HepG2 (cell line): Measurements from ENCODE around the gene ADCY10. TPM values are rescaled to one million over a fixed set of nuclear protein-coding genes. Genes with fewer than 3 reads are reported as not detected.

Source experiments
- ATAC-seq: fragments of 200-7000 bp; cut with Tn5 transposase; 3 replicates; pipeline ENCODE4 v1.9.1; 2020; ENCODE audit warnings: mild to moderate bottlenecking, moderate library complexity
- BruUV-seq: library from RNA; stranded (reverse); fragments of 400-500 nt; replicated peaks from 2 replicates; lab custom pipeline; 2021; lab: Mats Ljungman, UMichigan
- CTCF ChIA-PET: fragments of 300-600 bp; formaldehyde crosslinking; extraction: SDS; loops from one replicate; lab custom pipeline; 2021; ENCODE audit warnings: low total read pairs, inconsistent platforms, low intra/inter-chr PET ratio; lab: Yijun Ruan, JAX
- POLR2A ChIA-PET: fragments of 350-600 bp; sonication (Branson Sonifier 250); formaldehyde crosslinking; loops from one replicate; lab custom pipeline; 2020; ENCODE audit warnings: antibody characterized with exemption, inconsistent platforms; lab: Yijun Ruan, JAX
- DNase-seq: peaks from one replicate; pipeline ENCODE4 v3.0.0-alpha.2; 2015; ENCODE audit warnings: low spot score
- FAIRE-seq: peaks from 3 replicates; lab custom pipeline; 2011; peaks lifted over from hg19 to GRCh38; lab: Jason Lieb, UNC
- H2AFZ ChIP-seq: one replicate; pipeline ENCODE4 v1.6.1; 2011; ENCODE audit warnings: low read length, inconsistent platforms
- H3K27ac ChIP-seq: fragments of 300-600 bp; 3 replicates; pipeline ENCODE4 v1.8.0; 2011; ENCODE audit warnings: mixed run types, mild to moderate bottlenecking, mixed read lengths, low read length, inconsistent platforms; ENCODE audit not compliant: insufficient read depth; ENCODE audit errors: extremely low read length
- H3K27me3 ChIP-seq, 2 experiments: fragments of 200-600 bp in 1 of 2; 2 replicates in 1 of 2; 3 replicates in 1 of 2; pipeline versions ENCODE4 v1.6.0 to v1.8.0; 2011; ENCODE audit warnings: low read length in 2 of 2, mild to moderate bottlenecking in 2 of 2, moderate library complexity in 2 of 2, inconsistent platforms in 1 of 2; ENCODE audit not compliant: insufficient read depth in 2 of 2, control insufficient read depth in 1 of 2
- H3K36me3 ChIP-seq, 2 experiments: fragments of 200-600 bp in 1 of 2; replicated peaks in 1 of 2; 2 replicates in 1 of 2; 3 replicates in 1 of 2; pipeline versions ENCODE4 v1.5.1 to v1.8.0; 2011; ENCODE audit warnings: low read length in 2 of 2, inconsistent platforms in 1 of 2; ENCODE audit not compliant: insufficient read depth in 2 of 2, control insufficient read depth in 1 of 2
- H3K4me1 ChIP-seq: 2 replicates; pipeline ENCODE4 v1.5.1; 2012; ENCODE audit warnings: low read length, inconsistent platforms; ENCODE audit not compliant: insufficient read depth
- H3K4me2 ChIP-seq: 2 replicates; pipeline ENCODE4 v1.6.0; 2011; ENCODE audit warnings: low read depth, low read length, inconsistent platforms
- H3K4me3 ChIP-seq, 3 experiments: fragments of 200-600 bp in 1 of 3; sonication (generic), shearing (Covaris generic) in 1 of 3; replicated peaks in 1 of 3; 2 replicates each; pipeline ENCODE4 v1.5.1; 2011 to 2016; ENCODE audit warnings: low read length in 3 of 3, inconsistent platforms in 2 of 3, low read depth in 2 of 3, mild to moderate bottlenecking in 2 of 3, control low read depth in 1 of 3, mixed read lengths in 1 of 3; ENCODE audit not compliant: insufficient read depth in 1 of 3
- H3K79me2 ChIP-seq: one replicate; pipeline ENCODE4 v1.6.1; 2011; ENCODE audit warnings: low read length, inconsistent platforms; ENCODE audit not compliant: insufficient read depth
- H3K9ac ChIP-seq: 2 replicates; pipeline ENCODE4 v1.6.0; 2011; ENCODE audit warnings: mild to moderate bottlenecking, low read depth, low read length, inconsistent platforms; ENCODE audit not compliant: insufficient read depth
- H3K9me3 ChIP-seq: 2 replicates; pipeline ENCODE4 v1.5.1; 2012; ENCODE audit warnings: mild to moderate bottlenecking, low read length
- H4K20me1 ChIP-seq: 2 replicates; pipeline ENCODE4 v1.6.0; 2011; ENCODE audit warnings: inconsistent platforms, mild to moderate bottlenecking, low read length, moderate library complexity; ENCODE audit not compliant: insufficient read depth
- ATRX ChIP-seq: sonication (generic); formaldehyde crosslinking; IDR thresholded peaks from 2 replicates; pipeline ENCODE4 v1.4.0; 2020; ENCODE audit warnings: missing genetic modification reagents, borderline replicate concordance
- FOXP1 ChIP-seq, 2 experiments: fragments of 450-650 bp in 1 of 2; IDR thresholded peaks; 2 replicates each; pipeline ENCODE4 v1.6.1; 2017 to 2018; ENCODE audit warnings: antibody characterized with exemption in 1 of 2
- POGZ ChIP-seq: sonication (generic); formaldehyde crosslinking; IDR thresholded peaks from 2 replicates; pipeline ENCODE4 v1.4.0; 2020; ENCODE audit warnings: mild to moderate bottlenecking, missing genetic modification reagents
- PPARG ChIP-seq: conservative IDR thresholded peaks from 2 replicates; pipeline ENCODE4 v1.6.1; 2016; ENCODE audit warnings: missing biosample characterization, missing genetic modification reagents
- RAD51 ChIP-seq: fragments of 450-650 bp; IDR thresholded peaks from 2 replicates; pipeline ENCODE4 v1.6.1; 2016; ENCODE audit warnings: borderline replicate concordance
- ZKSCAN8 ChIP-seq: IDR thresholded peaks from 2 replicates; pipeline ENCODE4 v1.6.1; 2016; ENCODE audit warnings: borderline replicate concordance, missing genetic modification reagents, missing compliant biosample characterization
- ZNF354B ChIP-seq: sonication (generic); formaldehyde crosslinking; IDR thresholded peaks from 2 replicates; pipeline ENCODE4 v1.8.0; 2022; ENCODE audit warnings: mild to moderate bottlenecking, missing genetic modification reagents
- ZNF678 ChIP-seq: sonication (generic); formaldehyde crosslinking; IDR thresholded peaks from 2 replicates; pipeline ENCODE4 v1.4.0; 2020; ENCODE audit warnings: mild to moderate bottlenecking, missing genetic modification reagents
- WGBS: methylation state at CpG from one replicate; pipeline ENCODE4 v1.1.6; 2017; ENCODE audit warnings: low lambda C conversion rate; 5-methylcytosine and 5-hydroxymethylcytosine counted together
- in situ Hi-C: cut with HindIII; loops from 2 replicates; pipeline ENCODE4 v1.10.0; 2017; ENCODE audit warnings: low pct_unique_long_range_greater_than_20kb; ENCODE audit not compliant: extremely low pct_ligation_motif_present
- intact Hi-C: fragments of 100-400 bp; cut with micrococcal nuclease; formaldehyde crosslinking; loops from one replicate; pipeline ENCODE4 v1.10.0; 2022; ENCODE audit not compliant: unreplicated experiment
- polyA plus RNA-seq, 8 experiments: library from polyadenylated mRNA; depleted of rRNA in 3 of 8; stranded (reverse) in 7 of 8; unstranded in 1 of 8; fragments of >200 nt; fragmentation: Illumina TruSeq in 4 of 8; extraction: Trizol in 4 of 8; gene quantifications; 2 replicates each; pipeline versions ENCODE4 v1.2.1 to v1.2.3, GENCODE V29; 2011 to 2016; ENCODE audit warnings: low read depth in 4 of 8, missing spikeins in 1 of 8, mixed read lengths in 1 of 8; ENCODE audit not compliant: insufficient read depth in 1 of 8
- total RNA-seq, 5 experiments: library from RNA; depleted of rRNA; stranded (reverse); fragments of >200 nt; fragmentation: Illumina TruSeq; extraction: Trizol; gene quantifications; 2 replicates each; pipeline ENCODE4 v1.2.3, GENCODE V29; 2016; ENCODE audit warnings: low read depth in 1 of 5
- TF ChIP-seq, protein P1 (sequence below): sonication (generic); formaldehyde crosslinking; IDR thresholded peaks from 2 replicates; pipeline ENCODE4 v1.5.0; 2020; ENCODE audit warnings: mild to moderate bottlenecking, missing genetic modification reagents
- TF ChIP-seq, protein P2 (sequence below): fragments of 450-650 bp; IDR thresholded peaks from 2 replicates; pipeline ENCODE4 v1.6.1; 2017; ENCODE audit warnings: mild to moderate bottlenecking
- TF ChIP-seq, protein P3 (sequence below): sonication (generic); formaldehyde crosslinking; IDR thresholded peaks from 2 replicates; pipeline ENCODE4 v1.5.1; 2020; ENCODE audit warnings: mild to moderate bottlenecking, missing genetic modification reagents, borderline replicate concordance

Gene ADCY10
- total and polyA plus RNA-seq, 2 of the 13 experiments (the other 11 are each of a cell fraction or from before 2014, with no cell fraction given): 0.02 to 0.03 TPM

DNA sequence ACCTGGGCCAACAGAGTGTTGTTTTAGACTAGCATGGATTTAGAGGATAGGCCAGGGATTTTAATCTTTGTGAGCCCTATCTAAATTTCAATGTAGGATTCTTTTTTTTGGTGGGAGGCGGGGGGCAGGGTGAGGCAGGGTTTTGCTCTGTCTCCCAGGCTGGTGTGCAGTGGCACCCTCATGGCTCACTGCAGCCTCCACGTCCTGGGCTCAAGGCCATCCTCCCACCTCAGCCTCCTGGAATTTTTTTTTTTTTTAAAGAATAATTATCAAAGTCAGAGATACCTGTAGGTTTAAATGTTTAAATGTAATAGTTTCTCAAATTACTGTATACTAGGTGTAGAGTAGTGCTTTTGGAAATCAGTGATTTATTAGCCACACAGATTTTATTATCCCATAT, 26.3 kb upstream of the ADCY10 start:
- peaks cover 0 to 3% of the 10 kb centered on the region in 2 experiments; a peak in 1 of 5 replicates for H3K27me3 ChIP-seq
- FAIRE-seq (no peak), ATAC-seq (no peak), DNase-seq (no peak)
- H3K36me3 ChIP-seq: peaks cover 0 to 5% of the 10 kb centered on the region in 2 experiments; a peak in 2 of 5 replicates
- H2AFZ ChIP-seq: no peak overlapping the region
- peaks cover 8% of the 10 kb centered on the region for H4K20me1 ChIP-seq
- no TSS peak for BruUV-seq
- in situ Hi-C loops (no loop called here), intact Hi-C loops (no loop called here)
- no peaks in the 10 kb centered on the region for H3K9me3 ChIP-seq
- WGBS: 90% methylated on average over 2 of the region's 2 CpGs
- POLR2A ChIA-PET: no interaction called here
- TF ChIP-seq, protein P1, sequence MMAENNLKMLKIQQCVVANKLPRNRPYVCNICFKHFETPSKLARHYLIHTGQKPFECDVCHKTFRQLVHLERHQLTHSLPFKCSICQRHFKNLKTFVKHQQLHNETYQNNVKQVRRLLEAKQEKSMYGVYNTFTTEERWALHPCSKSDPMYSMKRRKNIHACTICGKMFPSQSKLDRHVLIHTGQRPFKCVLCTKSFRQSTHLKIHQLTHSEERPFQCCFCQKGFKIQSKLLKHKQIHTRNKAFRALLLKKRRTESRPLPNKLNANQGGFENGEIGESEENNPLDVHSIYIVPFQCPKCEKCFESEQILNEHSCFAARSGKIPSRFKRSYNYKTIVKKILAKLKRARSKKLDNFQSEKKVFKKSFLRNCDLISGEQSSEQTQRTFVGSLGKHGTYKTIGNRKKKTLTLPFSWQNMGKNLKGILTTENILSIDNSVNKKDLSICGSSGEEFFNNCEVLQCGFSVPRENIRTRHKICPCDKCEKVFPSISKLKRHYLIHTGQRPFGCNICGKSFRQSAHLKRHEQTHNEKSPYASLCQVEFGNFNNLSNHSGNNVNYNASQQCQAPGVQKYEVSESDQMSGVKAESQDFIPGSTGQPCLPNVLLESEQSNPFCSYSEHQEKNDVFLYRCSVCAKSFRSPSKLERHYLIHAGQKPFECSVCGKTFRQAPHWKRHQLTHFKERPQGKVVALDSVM (CRISPR knock-in tag): peak; percentile 95
- no peak for TF ChIP-seq RAD51
- 0 out of 2 replicates have a peak, but pooled peaks have one; percentile 23 for TF ChIP-seq POGZ
- no peak overlapping the region for H3K9ac ChIP-seq
- H3K4me1 ChIP-seq: peaks cover 14% of the 10 kb centered on the region; the same call in 1 of the 2 replicates
- H3K27ac ChIP-seq: no peak overlapping the region
- H3K4me3 ChIP-seq: no peak overlapping the region
- peak overlapping the region; percentile 12; the same call in 1 of the 2 replicates for H3K4me2 ChIP-seq
- H3K79me2 ChIP-seq: peaks cover 86% of the 10 kb centered on the region
- CTCF ChIA-PET: no interaction called here

DNA sequence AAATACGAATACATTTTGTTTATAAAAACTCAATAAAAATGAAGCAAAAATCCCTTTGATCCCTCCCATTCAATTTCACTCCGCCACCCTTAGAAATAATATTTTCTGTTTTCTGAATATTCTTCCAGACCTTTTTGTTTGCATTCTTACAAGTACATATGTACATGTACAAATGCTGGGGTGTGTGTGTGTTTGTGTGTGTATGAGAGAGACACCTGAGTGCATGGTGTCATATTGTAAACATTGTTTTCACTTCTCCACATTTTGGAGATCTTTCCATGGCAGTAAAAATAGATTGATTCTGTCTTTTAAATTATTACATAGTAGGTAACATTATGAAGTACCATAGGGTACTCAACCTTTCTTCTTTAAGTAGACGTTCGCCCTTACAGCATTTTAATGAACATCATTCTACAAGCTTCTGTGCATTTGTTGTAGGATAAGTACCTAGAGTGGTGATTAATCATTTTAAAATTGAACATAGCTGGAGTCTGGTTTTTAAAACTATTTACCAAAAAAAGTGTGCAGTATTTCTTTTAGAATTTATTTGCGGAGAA, 24.2 kb upstream of the ADCY10 start:
- Histone ChIP-seq H3K27ac (peak overlapping the region; percentile 97), H3K27me3 (peaks cover 0 to 5% of the 10 kb centered on the region in 2 experiments; a peak in 1 of 5 replicates), H3K79me2 (peaks cover 85% of the 10 kb centered on the region), H4K20me1 (peaks cover 17% of the 10 kb centered on the region), H3K9me3 (no peaks in the 10 kb centered on the region), H3K4me2 (peak overlapping the region; percentile 70), H3K36me3 (peaks cover 0 to 5% of the 10 kb centered on the region in 2 experiments; a peak in 2 of 5 replicates), H3K4me3 (peak overlapping the region; percentile 90 to 97 (median 96); a peak in 5 of 6 replicates), H3K4me1 (peaks cover 30% of the 10 kb centered on the region), H3K9ac (peak overlapping the region; percentile 99), H2AFZ (no peak overlapping the region)
- ATAC-seq (no peak), DNase-seq (peak; percentile 12), FAIRE-seq (no peak)
- BruUV-seq: TSS peak; percentile 65
- in situ Hi-C loops (loop anchor here (10.0 kb wide), 1 partner anchor 223 kb away; no protein-coding TSS in a partner anchor), intact Hi-C loops (loop anchor here (5.0 to 10.0 kb wide), 3 partner anchors 133 to 711 kb away; partner anchors contain the start of gene MPZL1)
- CTCF ChIA-PET: no interaction called here
- POLR2A ChIA-PET: interaction anchor here (3.6 to 4.0 kb wide), 2 partner anchors 11 to 20 kb away, joined by 44 to 59 read pairs; no protein-coding TSS in a partner anchor
- 32% methylated on average over 5 of the region's 5 CpGs for WGBS
- no peak for TF ChIP-seq PPARG
- TF ChIP-seq, protein P2, sequence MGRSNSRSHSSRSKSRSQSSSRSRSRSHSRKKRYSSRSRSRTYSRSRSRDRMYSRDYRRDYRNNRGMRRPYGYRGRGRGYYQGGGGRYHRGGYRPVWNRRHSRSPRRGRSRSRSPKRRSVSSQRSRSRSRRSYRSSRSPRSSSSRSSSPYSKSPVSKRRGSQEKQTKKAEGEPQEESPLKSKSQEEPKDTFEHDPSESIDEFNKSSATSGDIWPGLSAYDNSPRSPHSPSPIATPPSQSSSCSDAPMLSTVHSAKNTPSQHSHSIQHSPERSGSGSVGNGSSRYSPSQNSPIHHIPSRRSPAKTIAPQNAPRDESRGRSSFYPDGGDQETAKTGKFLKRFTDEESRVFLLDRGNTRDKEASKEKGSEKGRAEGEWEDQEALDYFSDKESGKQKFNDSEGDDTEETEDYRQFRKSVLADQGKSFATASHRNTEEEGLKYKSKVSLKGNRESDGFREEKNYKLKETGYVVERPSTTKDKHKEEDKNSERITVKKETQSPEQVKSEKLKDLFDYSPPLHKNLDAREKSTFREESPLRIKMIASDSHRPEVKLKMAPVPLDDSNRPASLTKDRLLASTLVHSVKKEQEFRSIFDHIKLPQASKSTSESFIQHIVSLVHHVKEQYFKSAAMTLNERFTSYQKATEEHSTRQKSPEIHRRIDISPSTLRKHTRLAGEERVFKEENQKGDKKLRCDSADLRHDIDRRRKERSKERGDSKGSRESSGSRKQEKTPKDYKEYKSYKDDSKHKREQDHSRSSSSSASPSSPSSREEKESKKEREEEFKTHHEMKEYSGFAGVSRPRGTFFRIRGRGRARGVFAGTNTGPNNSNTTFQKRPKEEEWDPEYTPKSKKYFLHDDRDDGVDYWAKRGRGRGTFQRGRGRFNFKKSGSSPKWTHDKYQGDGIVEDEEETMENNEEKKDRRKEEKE: no peak
- no peak for TF ChIP-seq ATRX (CRISPR knock-in tag)
- no peak for TF ChIP-seq FOXP1 (IDR thresholded peaks at IDR 0.05)
- TF ChIP-seq FOXP1 (CRISPR knock-in tag; IDR thresholded peaks at IDR 0.05): no peak
- no peak for TF ChIP-seq ZNF354B (CRISPR knock-in tag)
- TF ChIP-seq, protein P3, sequence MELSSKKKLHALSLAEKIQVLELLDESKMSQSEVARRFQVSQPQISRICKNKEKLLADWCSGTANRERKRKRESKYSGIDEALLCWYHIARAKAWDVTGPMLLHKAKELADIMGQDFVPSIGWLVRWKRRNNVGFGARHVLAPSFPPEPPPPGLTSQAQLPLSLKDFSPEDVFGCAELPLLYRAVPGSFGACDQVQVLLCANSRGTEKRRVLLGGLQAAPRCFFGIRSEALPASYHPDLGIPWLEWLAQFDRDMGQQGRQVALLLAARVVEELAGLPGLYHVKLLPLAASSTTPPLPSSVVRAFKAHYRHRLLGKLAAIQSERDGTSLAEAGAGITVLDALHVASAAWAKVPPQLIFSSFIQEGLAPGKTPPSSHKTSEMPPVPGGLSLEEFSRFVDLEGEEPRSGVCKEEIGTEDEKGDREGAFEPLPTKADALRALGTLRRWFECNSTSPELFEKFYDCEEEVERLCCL (CRISPR knock-in tag): no peak
- no peak for TF ChIP-seq ZKSCAN8 (CRISPR knock-in tag)
- TF ChIP-seq ZNF678 (CRISPR knock-in tag): no peak
